Osteocyte (in vitro differentiated cells): Measurements from ENCODE around the gene ATP6V0A4. TPM values are rescaled to one million over a fixed set of nuclear protein-coding genes. Genes with fewer than 3 reads are reported as not detected.

Source experiments
- DNase-seq: peaks from one replicate; pipeline ENCODE4 v3.0.0; 2021; ENCODE audit warnings: mixed read lengths; ENCODE audit not compliant: unreplicated experiment; ENCODE audit errors: extremely low spot score
- H3K27ac Mint-ChIP-seq: one replicate; pipeline ENCODE4 v1.8.0; 2021; ENCODE audit warnings: mild to moderate bottlenecking, mixed read lengths; ENCODE audit not compliant: unreplicated experiment
- H3K27me3 Mint-ChIP-seq: one replicate; pipeline ENCODE4 v1.8.0; 2021; ENCODE audit warnings: mixed read lengths; ENCODE audit not compliant: unreplicated experiment
- H3K36me3 Mint-ChIP-seq: one replicate; pipeline ENCODE4 v1.8.0; 2021; ENCODE audit warnings: mixed read lengths; ENCODE audit not compliant: unreplicated experiment
- H3K4me1 Mint-ChIP-seq: one replicate; pipeline ENCODE4 v1.8.0; 2021; ENCODE audit warnings: mixed read lengths; ENCODE audit not compliant: unreplicated experiment
- H3K4me3 Mint-ChIP-seq: one replicate; pipeline ENCODE4 v1.8.0; 2021; ENCODE audit warnings: mild to moderate bottlenecking, moderate library complexity, mixed read lengths; ENCODE audit not compliant: unreplicated experiment
- H3K9me3 Mint-ChIP-seq: one replicate; pipeline ENCODE4 v1.8.0; 2021; ENCODE audit warnings: mixed read lengths; ENCODE audit not compliant: unreplicated experiment
- total RNA-seq: library from RNA; stranded (reverse); gene quantifications from 2 replicates; pipeline ENCODE4 v1.2.1, GENCODE V29; 2021
- TF ChIP-seq, protein P1 (sequence below): fragments of 200-600 bp; sonication (generic); IDR thresholded peaks from 2 replicates; pipeline ENCODE4 v1.5.0; 2021; ENCODE audit warnings: antibody characterized with exemption, mild to moderate bottlenecking, moderate library complexity

The ATP6V0A4 gene
- total RNA-seq, 1 donor from 2014 or later: 0.64 TPM

- Mint-ChIP-seq H3K9me3 (no peaks in the 10 kb centered on the region), H3K27me3 (peaks cover 2% of the 10 kb centered on the region), H3K4me1 (no peaks in the 10 kb centered on the region), H3K4me3 (no peak overlapping the region), H3K27ac (no peak overlapping the region), H3K36me3 (no peaks in the 10 kb centered on the region)
- DNase-seq: no peak
- TF ChIP-seq, protein P1, sequence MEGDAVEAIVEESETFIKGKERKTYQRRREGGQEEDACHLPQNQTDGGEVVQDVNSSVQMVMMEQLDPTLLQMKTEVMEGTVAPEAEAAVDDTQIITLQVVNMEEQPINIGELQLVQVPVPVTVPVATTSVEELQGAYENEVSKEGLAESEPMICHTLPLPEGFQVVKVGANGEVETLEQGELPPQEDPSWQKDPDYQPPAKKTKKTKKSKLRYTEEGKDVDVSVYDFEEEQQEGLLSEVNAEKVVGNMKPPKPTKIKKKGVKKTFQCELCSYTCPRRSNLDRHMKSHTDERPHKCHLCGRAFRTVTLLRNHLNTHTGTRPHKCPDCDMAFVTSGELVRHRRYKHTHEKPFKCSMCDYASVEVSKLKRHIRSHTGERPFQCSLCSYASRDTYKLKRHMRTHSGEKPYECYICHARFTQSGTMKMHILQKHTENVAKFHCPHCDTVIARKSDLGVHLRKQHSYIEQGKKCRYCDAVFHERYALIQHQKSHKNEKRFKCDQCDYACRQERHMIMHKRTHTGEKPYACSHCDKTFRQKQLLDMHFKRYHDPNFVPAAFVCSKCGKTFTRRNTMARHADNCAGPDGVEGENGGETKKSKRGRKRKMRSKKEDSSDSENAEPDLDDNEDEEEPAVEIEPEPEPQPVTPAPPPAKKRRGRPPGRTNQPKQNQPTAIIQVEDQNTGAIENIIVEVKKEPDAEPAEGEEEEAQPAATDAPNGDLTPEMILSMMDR: no peak
These were observed 87.2 kb downstream of the ATP6V0A4 start for GRCh38 chr7:138710536-138711385.

DNA sequence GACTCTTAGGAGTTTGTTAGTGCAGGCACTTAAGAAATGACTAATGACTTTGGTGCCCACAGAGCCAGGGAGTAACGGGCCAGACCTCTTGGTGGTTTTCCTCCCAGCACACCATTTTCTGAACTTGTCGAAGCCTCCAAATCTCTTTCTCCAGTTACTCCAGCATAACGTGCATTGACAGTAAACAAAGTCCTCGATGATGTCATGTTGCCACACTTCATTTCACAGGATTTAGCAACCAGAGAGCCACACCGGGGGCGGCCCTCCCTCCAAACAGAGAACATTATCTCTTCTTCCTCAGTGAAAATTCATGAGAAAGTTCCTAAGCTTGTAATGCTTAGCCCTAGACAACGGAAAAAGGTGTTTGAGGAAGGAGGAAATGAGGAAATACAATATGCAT is 92.8 kb downstream of the ATP6V0A4 start:
- H3K27ac Mint-ChIP-seq: no peak overlapping the region
- no peaks in the 10 kb centered on the region for H3K9me3 Mint-ChIP-seq
- TF ChIP-seq, protein P1: no peak
- no peak overlapping the region for H3K4me3 Mint-ChIP-seq
- no peak for DNase-seq
- H3K4me1 Mint-ChIP-seq: no peaks in the 10 kb centered on the region
- H3K27me3 Mint-ChIP-seq: no peaks in the 10 kb centered on the region
- H3K36me3 Mint-ChIP-seq: no peaks in the 10 kb centered on the region

DNA sequence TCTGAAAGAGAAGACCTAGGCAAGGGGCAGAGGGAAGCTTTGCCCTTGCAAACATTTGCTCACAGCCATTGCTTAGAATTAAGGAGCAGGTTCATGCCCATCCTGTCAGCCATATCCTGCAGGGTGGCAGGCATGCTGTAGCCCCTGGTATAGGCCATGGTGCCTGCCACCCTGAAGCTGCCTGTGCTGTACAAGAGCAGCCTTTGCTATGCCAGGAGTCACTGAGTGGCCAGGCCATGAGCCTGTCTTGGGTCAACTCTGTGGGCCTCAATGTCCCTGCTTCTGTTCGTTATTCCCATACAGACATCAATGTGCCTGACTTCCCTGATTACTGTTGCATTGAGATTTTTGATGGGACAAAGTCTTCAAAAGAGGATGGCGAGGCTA is 96.5 kb downstream of the ATP6V0A4 start:
- H3K27me3 Mint-ChIP-seq: peaks cover 5% of the 10 kb centered on the region
- H3K4me1 Mint-ChIP-seq: no peaks in the 10 kb centered on the region
- no peak overlapping the region for H3K4me3 Mint-ChIP-seq
- no peak overlapping the region for H3K27ac Mint-ChIP-seq
- no peaks in the 10 kb centered on the region for H3K9me3 Mint-ChIP-seq
- no peak for DNase-seq
- TF ChIP-seq, protein P1: no peak
- no peaks in the 10 kb centered on the region for H3K36me3 Mint-ChIP-seq

GRCh38 chr7:138700857-138701536 is 97.0 kb downstream of the ATP6V0A4 start, which contains the start of gene SVOPL:
SVOPL (minus strand) TSS chr7:138701362; CDS start chr7:138679045, 22,317 bp downstream.
- Mint-ChIP-seq H3K4me3 (no peak within 1 kb of the TSS), H3K27ac (no peak within 1 kb of the TSS), H3K9me3 (no peaks in the 10 kb centered on the region), H3K36me3 (no peaks in the 10 kb centered on the region), H3K27me3 (peaks cover 5% of the 10 kb centered on the region), H3K4me1 (no peaks in the 10 kb centered on the region)
- no peak for DNase-seq
- TF ChIP-seq, protein P1: no peak

DNA sequence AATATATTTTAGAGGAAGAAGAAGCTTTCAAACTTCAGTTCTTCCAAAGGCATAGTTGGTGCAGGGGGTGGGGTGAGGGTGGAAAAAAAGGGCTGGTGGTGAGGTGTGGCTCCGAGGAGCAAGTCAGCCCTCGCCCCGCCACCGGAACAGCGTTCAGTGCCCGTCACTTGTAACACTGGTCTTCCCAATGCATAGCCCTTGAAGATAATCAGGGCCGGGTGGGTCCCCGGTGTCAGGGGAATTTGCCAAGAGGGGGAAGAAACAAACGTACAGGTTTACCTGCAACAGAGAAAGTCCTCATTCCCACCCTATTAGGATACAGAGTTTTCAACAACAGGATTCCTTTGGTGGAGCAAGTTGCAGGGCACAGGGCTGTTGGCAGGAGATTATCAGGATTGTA is 98.3 kb downstream of the ATP6V0A4 start:
- Mint-ChIP-seq H3K4me1 (no peaks in the 10 kb centered on the region), H3K27ac (no peak overlapping the region), H3K36me3 (no peaks in the 10 kb centered on the region), H3K27me3 (peaks cover 5% of the 10 kb centered on the region), H3K4me3 (no peak overlapping the region), H3K9me3 (no peaks in the 10 kb centered on the region)
- no peak for DNase-seq
- TF ChIP-seq, protein P1: no peak
